GM21528 (cell line): ENCODE measurements around the gene UBAC1.
"Not testable (repeated sequence)": the region's sequence is repeated elsewhere in the genome, so short reads cannot be mapped to it uniquely, and the experiment has no call there.

Experiments used
- ATAC-seq: cut with Tn5 transposase; IDR thresholded peaks from one replicate; pipeline ENCODE4 v1.9.1; 2021; ENCODE audit warnings: mild to moderate bottlenecking, moderate library complexity; ENCODE audit not compliant: unreplicated experiment, low FRiP score

Gene UBAC1

DNA sequence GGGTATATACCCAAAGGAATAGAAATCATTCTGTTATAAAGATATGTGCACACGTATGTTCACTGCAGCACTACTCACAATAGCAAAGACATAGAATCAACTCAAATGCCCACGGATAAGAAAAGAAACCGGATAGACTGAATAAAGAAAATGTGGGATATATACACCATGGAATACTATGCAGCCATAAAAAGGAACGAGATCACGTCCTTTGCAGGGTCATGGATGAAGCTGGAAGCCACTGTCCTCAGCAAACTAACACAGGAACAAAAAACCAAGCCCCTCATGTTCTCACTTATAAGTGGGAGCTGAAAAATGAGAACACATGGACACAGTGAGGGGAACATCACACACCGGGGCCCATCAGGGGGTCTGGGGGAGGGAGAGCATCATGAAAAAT is 17.6 kb downstream of the UBAC1 start:
- not testable (repeated sequence) for ATAC-seq

DNA sequence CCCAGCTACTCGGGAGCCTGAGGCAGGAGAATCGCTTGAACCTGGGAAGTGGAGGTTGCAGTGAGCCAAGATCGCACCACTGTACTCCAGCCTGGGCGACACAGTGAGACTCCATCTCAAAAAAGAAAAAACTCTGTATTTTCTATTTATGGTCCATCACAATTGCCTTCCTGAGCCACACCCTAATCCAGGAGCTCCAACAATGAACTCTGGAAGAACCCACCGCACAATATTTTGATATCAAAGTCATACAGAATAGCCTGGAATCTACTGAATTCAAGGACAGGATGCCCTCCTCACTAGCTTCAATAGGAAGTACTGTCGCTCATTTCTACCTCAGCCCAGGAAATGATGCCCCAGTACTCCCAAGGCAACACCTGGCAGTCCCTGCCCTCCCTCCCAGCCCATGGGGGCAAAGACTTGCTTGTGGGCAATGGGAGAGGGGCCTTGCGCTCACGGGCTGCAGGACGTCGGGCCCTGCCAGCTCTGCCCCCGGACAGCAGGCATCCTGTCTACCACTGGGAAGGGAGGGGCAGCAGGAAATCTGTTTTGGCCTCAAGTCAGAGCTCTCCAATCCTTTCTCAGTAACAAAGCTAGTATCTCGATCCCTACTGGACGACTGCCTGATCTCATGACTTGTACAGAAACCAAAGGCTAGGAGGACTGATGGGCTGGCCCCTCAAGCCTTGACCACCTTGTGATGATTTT is 19.7 kb downstream of the UBAC1 start:
- ATAC-seq, result no peak

DNA sequence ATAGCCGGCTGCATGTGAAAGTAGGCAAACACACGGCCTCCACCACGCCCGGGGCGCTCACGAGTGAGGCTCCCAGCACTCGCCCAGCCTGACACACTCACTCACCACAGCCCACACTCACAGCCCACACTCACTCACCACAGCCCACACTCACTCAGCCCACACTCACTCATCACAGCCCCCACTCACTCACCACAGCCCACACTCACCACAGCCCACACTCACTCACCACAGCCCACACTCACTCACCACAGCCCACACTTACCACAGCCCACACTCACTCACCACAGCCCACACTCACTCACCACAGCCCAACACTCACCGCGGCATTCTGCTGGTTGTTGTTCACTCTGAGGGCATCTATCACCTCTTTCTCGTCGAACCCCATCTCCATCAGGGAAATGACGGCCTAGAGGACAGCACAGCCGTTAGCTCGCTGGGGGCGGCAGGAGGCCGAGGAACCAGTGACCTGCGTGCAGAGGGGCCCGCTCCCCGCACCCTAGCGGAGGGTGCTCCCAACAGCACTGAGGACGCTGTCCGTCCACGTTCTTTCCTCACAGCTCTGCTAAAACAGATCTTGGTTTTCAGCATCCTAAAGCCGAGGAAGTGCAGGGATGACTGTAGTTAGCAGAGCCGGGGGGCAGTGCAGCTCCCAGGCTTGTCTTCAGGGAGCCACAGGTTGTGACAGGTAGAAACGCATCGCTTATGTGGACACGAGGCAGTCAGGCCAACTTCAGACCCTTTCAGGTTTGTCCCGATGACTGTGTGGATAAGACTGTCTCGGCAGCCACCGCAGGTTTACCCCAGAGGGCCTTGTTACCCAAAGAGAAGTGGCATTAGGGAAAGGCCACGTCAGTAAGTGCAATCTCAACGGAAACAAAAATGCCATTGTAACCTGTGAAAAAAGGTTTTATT is 21.6 kb downstream of the UBAC1 start:
- ATAC-seq, result no peak

DNA sequence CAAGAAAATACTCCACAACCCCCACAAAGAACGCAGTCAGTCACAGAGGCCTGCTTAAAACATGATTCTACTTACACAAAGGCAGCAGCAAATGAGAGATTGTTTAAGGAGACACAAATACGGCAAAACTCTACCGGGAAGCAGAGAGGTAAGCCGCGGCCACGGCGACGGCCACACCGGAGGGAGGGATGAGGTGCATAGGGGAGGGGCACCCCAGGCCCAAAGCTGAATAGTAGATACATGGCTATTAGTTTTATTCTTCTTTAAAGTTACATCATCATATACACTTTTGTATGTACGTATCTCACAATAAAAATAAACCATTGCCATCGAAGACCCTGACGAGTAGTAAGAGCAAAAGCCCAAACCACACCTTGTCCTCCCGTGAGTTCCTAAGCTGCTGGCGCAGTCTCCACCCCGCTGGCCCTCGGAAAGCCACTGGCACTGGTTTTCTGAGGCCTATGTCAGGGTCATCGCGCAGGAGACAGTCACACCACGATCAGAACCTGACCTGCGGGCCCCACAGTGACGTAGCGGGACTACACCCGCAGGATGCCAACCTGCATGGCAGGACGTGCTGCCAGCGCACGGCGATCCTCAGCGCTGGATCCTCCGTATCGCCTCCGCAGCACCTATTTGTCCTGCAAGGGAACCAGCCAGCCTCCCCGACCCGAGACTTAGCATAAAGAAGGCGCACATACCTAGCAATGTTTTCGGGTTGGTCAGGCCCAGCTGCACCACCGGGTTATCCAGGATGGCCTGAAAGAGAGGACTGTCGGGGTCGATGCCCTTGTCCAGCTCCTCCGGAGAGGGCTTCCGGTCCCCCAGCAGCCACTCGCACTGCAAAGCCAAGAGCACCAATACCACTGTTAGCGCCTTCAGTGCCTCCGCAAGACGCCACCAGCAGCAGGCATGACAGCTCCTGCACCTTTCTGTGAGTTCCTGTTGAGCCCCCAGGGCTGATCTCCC is 23.4 kb downstream of the UBAC1 start:
- ATAC-seq, result no peak

DNA sequence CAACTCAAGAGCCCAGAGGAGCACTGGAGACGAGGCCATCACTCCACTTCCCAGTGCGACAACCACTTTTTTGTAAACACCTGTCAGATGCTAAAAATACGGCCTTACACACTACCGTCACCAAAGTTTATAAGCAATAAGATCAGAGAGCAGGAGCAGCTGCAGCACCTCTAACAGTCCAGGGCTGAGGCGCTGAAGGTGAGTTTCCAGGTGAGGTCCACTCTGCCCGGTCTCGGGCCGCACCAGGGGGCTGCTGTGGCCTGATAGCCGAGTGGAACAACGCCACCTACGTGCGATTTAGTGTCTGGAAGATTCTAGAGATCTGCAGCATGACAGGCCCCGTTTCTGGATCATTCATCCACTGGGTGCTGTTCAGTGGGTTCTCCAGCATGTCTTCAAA is 28.1 kb downstream of the UBAC1 start:
- no peak for ATAC-seq

DNA sequence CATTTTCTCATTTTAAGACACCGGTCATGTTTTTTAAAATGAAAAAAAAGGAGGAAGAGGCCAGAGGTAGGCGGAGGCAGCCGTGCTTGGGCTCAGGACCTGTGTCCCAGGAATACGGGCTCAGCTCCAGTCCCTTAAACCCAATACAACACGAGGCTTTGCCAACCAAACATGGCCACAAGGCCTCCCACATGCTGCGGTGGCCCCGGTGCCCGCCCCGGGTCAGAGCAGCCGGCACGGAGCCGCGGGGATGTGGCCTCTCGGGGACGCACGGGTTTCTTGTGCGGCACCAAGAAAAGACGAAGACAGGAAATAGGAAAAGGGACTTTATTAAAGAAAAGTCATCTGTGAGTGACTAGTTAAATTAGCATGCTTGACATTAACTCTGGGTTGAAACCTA is 28.5 kb downstream of the UBAC1 start:
- ATAC-seq, result no peak

DNA sequence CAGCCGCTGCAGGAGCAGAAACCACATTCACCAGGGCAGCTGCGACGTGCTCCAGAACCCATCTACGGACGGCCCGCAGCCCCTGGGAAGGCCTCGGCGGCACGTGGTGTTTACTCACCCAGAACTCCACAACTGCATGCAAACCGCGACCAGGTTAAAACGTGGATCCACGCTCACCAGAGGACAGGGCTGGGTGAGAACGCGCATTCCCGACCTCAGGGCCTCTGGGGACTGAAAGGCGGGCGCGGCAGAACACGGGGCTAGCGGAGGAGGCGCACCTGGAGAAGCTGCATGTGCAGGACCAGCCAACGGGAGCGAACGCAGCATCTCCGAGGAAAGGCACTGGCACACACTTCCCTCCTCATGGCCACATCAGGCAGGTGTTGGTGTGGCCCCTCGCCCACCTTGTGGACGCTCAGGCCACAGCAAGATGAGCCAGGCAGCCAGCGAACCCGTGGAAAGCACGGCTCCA is 29.8 kb downstream of the UBAC1 start:
- no peak for ATAC-seq

DNA sequence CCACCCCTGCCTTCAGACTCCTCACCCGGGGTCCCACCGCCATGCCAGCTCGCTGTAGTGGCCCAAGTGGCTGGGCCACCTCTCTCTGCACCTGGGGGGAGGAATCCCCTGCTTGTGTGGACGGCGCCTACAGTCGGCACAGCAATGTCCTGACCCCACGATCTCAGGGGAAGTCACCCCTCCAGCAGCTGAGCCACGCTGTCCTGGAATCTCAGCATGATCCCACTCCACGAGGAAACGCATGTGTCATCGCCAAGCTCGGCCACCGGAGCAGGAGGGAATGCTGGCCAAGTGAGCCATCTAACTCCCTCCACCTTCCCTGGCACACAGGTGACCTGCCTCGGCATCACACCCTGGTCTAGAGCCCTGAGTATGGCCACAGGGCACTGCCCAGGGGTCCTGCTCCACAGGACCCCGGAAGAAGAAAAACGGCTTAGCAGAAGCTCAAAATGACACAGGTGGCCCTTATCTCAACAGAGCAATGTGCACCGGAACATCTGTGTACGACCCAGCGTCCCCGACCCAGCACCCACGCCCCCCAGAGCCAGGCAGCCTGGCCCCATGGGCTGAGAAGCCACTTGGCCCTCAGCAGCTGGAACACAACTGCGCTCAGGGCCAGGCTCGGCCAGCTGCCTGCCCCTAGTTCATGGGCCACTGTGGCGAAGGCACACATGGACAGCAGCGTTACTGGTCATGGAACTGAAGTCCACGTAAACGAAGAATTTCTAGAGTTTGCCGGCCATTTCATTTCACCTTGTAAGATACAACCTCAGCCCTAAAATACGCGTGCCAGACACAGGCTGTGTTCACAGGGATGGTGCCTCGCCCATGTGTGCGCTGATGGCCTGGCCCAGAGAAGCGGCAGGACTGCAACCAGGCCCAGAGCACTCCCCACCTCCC is 30.5 kb downstream of the UBAC1 start:
- no peak for ATAC-seq

DNA sequence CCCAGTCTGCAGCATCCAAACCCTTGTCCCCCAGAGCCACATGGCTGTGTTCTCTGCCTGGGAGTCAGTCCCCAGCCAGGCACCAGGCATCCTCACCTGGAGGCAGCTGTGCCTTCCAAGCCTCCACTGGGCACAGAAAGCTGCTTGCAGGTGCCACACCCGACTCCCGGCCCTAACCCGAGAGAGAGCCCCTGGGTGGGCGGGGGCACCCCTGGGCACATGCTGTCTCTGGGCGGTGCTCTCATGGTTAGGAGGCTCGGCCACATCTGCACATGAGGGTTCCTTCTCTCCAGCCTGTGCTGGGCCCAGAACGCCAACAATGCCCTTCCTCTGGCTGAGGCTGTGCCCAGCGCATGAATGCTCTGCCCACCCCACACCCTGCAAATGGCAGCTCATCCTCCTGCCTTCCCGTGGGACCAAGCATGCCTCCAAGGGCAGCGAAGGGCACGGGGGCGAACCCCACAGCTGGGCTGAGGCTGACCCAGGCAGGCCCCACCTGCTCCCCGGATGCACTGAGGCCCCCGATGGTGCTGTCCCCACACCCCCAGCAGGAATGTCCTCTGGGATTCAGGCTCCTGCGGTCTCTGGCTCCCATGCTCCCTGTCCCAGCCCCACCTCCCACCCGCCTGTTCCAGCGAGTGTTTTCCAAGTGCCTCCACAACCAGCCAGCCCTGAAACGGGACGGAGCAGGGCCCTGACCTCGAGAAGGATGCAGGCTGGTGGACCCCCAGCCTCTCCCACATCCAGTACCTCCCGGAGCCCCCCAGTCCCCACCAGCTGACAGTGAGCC is 31.3 kb downstream of the UBAC1 start:
- no peak for ATAC-seq

DNA sequence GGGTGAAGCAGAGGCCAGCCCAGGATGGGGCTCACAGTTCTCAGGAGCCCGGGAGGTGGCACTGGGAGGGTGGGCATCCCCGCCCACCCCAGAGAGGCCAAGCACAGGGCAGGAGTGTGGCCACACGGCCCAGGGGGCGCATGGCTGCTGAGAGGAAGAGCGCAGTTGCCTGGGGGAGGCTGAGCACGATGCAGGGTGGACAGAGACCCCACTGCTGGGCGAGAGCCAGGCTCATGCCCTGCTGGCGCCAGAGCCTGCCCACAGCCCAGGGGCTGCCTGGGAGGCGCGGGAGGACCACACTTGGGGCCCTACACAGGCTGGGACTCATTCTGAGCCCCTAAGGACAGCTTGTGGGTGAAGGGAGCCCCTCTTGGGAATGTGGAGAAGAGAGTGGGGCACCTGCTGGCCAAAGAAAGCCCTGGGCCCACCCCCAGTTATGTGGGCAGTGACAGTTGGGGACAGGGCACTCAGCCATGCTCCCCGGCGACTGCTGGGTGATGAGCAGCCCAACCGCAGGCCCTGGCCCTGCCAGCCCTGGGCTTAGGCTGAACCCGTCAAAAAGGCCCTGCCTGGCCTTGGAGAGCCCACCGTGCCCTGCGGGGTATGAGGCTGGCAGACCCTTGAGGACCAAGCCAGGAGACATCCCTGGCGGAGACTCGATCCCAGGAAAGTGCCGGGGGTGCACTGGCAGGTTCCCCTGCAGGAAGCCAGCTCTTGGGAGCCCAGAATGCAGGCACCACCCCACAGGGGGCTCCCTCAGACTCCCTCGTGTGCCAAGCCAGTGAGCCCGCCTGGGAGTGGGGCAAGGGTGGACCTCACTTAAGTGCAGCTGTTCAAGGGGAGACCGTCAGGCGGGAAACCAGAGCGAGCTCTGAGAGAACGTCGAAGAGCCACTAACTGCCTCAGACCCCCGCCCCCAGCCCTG is 32.2 kb downstream of the UBAC1 start:
- ATAC-seq, result no peak

DNA sequence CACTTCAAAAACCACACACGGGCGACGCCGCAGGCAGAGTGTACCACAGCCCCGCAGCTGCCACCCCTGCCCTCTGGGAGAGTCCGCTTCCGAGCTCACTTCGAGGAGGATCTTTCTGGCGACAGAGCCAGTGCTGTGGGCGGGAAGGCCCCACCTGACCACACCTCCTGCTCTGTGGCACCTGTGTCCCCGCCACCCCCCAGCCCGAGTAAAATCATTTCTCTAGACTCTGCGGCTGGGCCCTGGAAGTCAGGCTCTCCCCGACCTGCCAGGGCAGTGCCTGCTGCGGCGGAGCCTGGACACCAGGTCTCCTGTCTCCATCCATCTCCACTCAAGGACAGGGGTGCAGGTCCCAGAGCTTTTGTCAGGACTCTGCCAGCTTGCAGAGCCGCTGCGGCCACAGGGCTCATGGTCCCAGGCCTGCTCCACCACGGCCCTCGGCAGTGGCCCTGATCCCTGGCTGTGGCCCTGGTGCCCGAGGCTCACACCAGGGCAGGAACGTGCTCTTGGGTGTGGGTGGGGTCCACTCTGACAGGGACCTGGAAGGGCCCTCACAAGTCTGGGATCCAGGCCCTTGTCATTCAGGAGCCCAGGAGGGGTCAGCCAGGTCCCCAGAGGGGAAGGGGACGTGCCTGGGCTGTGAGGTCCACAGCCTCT is 33.0 kb downstream of the UBAC1 start:
- ATAC-seq, result no peak

DNA sequence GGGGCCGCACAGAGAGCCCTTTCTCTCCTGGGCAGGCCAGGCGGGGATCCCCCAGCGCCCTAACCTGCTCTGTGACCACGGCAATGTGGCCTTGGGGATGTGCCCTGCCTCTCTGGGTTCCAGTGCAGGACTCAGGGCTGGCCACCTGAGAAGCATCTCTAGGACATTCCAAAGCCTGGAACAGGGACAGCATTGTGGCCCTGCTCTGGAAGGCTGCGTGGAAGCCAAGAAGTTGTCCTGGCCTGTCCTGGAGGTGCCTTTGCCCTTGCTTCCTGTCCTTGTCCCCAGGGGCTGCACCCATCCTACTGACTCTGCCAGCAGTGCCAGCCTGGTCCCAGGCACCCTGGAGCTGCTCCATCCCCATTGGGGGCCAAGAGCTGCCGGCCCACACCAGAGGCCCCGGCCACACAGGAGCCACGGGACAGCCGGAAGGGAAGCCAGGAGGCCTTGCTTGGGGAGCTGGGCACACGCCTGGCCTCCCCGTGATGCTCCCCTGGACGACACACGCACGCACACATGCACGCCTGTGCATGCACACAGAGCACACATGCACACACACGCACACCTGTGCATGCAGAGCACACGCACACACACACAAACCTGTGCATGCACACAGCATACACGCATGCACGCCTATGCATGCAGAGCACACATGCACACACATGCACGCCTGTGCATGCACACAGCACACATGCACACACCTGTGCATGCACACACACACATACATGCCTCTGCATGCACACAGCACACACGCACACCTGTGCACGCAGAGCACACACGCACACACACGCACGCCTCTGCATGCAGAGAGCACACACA is 33.8 kb downstream of the UBAC1 start:
- no peak for ATAC-seq

DNA sequence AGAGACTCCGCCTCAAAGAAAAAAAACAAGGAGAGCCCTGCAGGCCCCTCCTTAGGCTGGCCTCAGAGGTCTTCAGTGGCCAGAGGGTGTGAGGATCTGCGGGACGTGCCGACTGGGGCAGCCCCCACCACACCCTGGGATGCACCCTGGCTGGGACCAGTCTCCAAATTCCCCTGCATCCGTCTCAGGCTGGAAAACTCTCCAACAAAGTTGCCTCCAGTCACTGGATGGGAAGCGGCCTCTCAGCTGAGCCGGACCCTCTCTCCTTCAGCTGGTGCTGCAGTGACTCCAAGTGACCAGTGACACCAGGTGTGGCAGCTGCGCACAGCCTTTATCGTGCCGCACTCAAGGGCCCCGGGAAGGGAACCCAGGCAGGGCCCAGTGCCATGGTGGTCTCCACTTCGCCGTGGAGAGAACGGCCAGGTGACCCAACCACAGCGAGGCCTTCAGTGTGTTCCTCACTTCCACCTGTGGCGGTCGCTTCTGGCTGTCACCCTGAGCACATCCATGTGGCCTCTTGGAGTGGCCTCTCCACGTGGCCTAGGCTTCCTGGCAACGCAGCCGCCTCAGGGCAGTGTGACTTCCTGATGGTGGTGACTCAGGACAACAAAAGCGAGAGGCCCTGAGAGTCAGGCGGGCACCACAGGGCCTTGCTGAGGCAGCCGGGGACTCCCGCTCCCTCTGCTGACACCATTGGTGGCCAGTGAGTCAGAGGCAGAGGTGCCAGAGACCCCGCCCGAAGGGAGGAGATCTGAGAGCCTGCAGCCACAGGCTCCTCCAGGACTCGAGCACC is 34.6 kb downstream of the UBAC1 start:
- no peak for ATAC-seq

DNA sequence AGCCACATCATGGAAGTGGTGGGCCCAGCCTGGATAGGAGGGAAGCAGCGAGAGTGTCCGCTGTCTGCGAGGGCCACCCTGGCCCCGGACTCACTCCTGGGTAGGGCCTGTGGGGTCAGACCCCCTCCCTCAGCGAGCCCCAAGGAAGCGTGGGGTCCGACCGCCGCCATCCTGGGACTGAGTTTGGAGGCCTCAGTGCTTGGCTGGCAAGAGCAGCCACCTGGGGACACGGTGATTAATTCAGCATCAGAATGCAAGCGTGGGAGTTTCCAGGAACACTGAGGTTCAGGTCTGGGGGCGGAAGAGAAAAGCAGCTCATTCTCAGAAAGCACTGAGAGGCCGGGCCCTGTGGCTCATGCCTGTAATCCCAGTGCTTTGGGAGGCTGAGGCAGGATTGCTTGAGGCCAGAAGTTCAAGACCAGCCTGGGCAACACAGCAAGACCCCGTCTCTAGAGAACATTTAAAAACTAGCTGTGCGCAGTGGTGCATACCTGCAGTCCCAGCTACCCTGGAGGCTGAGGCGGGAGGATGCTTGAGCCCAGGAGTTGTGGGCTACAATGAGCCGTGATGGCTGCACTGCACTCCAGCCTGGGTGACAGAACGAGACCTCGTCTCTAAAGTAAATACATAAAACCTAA is 35.6 kb downstream of the UBAC1 start:
- no peak for ATAC-seq

DNA sequence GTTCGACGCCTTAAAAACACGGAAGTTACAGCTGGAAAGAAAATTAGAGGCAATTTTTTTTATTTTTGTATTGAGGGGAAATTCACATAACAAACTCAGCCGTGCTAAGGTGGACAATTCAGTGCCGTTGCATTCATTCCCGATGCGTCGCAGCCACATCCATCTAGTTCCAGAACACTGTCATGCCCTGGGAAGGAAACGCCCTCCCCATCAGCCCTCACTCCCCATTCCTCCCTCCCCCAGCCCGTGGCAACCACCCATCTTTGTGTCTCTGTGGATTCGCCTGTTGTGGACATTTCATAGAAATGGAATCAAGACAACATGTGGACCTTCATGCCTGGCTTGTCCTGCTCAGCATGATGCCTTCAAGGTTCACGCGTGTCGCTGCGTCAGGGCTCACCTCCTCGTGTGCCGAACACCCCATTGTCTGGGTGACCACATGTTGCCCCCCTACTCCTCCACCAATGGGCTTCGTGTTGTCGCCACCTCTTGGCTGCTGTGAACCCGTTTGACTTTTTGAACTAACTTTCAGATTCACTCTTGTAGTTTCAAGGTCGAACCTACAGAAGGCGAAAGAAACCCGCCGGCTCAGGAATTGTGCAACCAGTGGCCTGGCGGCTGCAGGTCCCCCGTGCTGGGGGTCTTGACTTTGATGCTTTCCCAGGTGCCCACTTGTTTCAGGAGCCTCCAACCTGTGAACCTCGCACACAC is 36.4 kb downstream of the UBAC1 start:
- ATAC-seq, result no peak
